Osteoblast (primary cell): ENCODE results near the gene EIF1. TPM values are rescaled to one million over a fixed set of nuclear protein-coding genes. Genes with fewer than 3 reads are reported as not detected.

Source experiments
- DNase-seq: peaks from one replicate; pipeline ENCODE4 v3.0.0; 2011; ENCODE audit warnings: low spot score, mixed read lengths; ENCODE audit not compliant: insufficient read length; ENCODE audit errors: missing footprints
- H2AFZ ChIP-seq: 2 replicates; pipeline ENCODE4 v1.6.0; 2011; ENCODE audit warnings: mild to moderate bottlenecking, low read length
- H3K27ac ChIP-seq: 2 replicates; pipeline ENCODE4 v1.5.1; 2011; ENCODE audit warnings: mild to moderate bottlenecking, low read depth, low read length, moderate library complexity
- H3K27me3 ChIP-seq: 2 replicates; pipeline ENCODE4 v1.6.0; 2012; ENCODE audit warnings: mild to moderate bottlenecking, control low read depth, inconsistent platforms, low read length, moderate library complexity; ENCODE audit not compliant: insufficient read depth
- H3K36me3 ChIP-seq: 2 replicates; pipeline ENCODE4 v1.5.1; 2011; ENCODE audit warnings: mild to moderate bottlenecking, low read length, control low read depth, moderate library complexity; ENCODE audit not compliant: insufficient read depth
- H3K4me1 ChIP-seq: 2 replicates; pipeline ENCODE4 v1.5.1; 2011; ENCODE audit warnings: mild to moderate bottlenecking, low read length, control low read depth, moderate library complexity; ENCODE audit not compliant: insufficient read depth
- H3K4me2 ChIP-seq: 2 replicates; pipeline ENCODE4 v1.6.0; 2011; ENCODE audit warnings: mild to moderate bottlenecking, low read length; ENCODE audit not compliant: insufficient read depth
- H3K4me3 ChIP-seq: fragments of 200-600 bp; sonication (generic); 3 replicates; pipeline ENCODE4 v1.5.1; 2012; ENCODE audit warnings: mild to moderate bottlenecking, low read length, inconsistent platforms; ENCODE audit not compliant: insufficient read depth
- H3K79me2 ChIP-seq: 2 replicates; pipeline ENCODE4 v1.6.0; 2012; ENCODE audit warnings: mild to moderate bottlenecking, low read length, control low read depth, inconsistent platforms; ENCODE audit not compliant: insufficient read depth
- H3K9me3 ChIP-seq: 2 replicates; pipeline ENCODE4 v1.5.1; 2011; ENCODE audit warnings: low read depth, low read length, control low read depth
- H4K20me1 ChIP-seq: 2 replicates; pipeline ENCODE4 v1.6.0; 2012; ENCODE audit warnings: mild to moderate bottlenecking, low read length, control low read depth; ENCODE audit not compliant: insufficient read depth
- CTCF ChIP-seq: IDR thresholded peaks from 2 replicates; pipeline ENCODE4 v1.5.1; 2011; ENCODE audit warnings: mild to moderate bottlenecking, low read depth, low read length, moderate library complexity; ENCODE audit errors: extremely low read depth
- total RNA-seq: library from RNA; depleted of rRNA; stranded (reverse); fragments of >200 nt; gene quantifications from 2 replicates; pipeline ENCODE4 v1.2.3, GENCODE V29; 2012

EIF1 gene
- total RNA-seq, 1 donor, result 94.5 TPM

GRCh38 chr17:41724476-41725050 lies 35.9 kb downstream of the EIF1 start:
- Histone ChIP-seq H3K4me1 (no peaks in the 10 kb centered on the region), H3K27me3 (no peaks in the 10 kb centered on the region), H3K4me2 (no peak overlapping the region), H3K4me3 (no peak overlapping the region), H3K79me2 (no peaks in the 10 kb centered on the region), H3K27ac (no peak overlapping the region), H3K36me3 (no peaks in the 10 kb centered on the region), H3K9me3 (no peaks in the 10 kb centered on the region), H4K20me1 (no peaks in the 10 kb centered on the region), H2AFZ (no peak overlapping the region)
- peak; percentile 81 for DNase-seq
- TF ChIP-seq CTCF, result no peak

- no peak for TF ChIP-seq CTCF
- Histone ChIP-seq H3K9me3 (no peaks in the 10 kb centered on the region), H4K20me1 (no peaks in the 10 kb centered on the region), H3K4me1 (no peaks in the 10 kb centered on the region), H3K4me3 (no peak overlapping the region), H2AFZ (no peak overlapping the region), H3K79me2 (no peaks in the 10 kb centered on the region), H3K36me3 (no peaks in the 10 kb centered on the region), H3K4me2 (no peak overlapping the region), H3K27me3 (no peaks in the 10 kb centered on the region), H3K27ac (no peak overlapping the region)
- DNase-seq, result peak; percentile 58
These were observed 36.4 kb downstream of the EIF1 start for GRCh38 chr17:41725134-41725533.

GRCh38 chr17:41728056-41728455 lies 39.4 kb downstream of the EIF1 start:
- Histone ChIP-seq H2AFZ (no peak overlapping the region), H4K20me1 (no peaks in the 10 kb centered on the region), H3K4me2 (no peak overlapping the region), H3K9me3 (no peaks in the 10 kb centered on the region), H3K4me1 (no peaks in the 10 kb centered on the region), H3K27ac (no peak overlapping the region), H3K79me2 (no peaks in the 10 kb centered on the region), H3K27me3 (peaks cover 20% of the 10 kb centered on the region), H3K4me3 (no peak overlapping the region), H3K36me3 (no peaks in the 10 kb centered on the region)
- no peak for TF ChIP-seq CTCF
- no peak for DNase-seq

- peaks cover 41% of the 10 kb centered on the region for H3K27me3 ChIP-seq
These were observed 41.8 kb downstream of the EIF1 start for GRCh38 chr17:41730479-41730878.

More at GRCh38 chr17:41730479-41730878, 41.8 kb downstream of the EIF1 start:
- no peak overlapping the region for H3K27ac ChIP-seq
- no peak overlapping the region for H2AFZ ChIP-seq
- no peak overlapping the region for H3K4me3 ChIP-seq
- no peaks in the 10 kb centered on the region for H3K36me3 ChIP-seq
- peaks cover 4% of the 10 kb centered on the region for H3K4me1 ChIP-seq
- no peak for TF ChIP-seq CTCF
- H3K9me3 ChIP-seq, result no peaks in the 10 kb centered on the region
- no peak overlapping the region for H3K4me2 ChIP-seq
- H3K79me2 ChIP-seq, result no peaks in the 10 kb centered on the region
- no peaks in the 10 kb centered on the region for H4K20me1 ChIP-seq
- peak; percentile 79 for DNase-seq
